HG03457 (cell line): ENCODE results near the gene GRIN2A.

Experiments
- ATAC-seq: cut with Tn5 transposase; IDR thresholded peaks from one replicate; pipeline ENCODE4 v1.9.1; 2021; ENCODE audit warnings: moderate number of reproducible peaks; ENCODE audit not compliant: unreplicated experiment

Gene GRIN2A

GRCh38 chr16:9798474-9798873 lies 383.8 kb downstream of the GRIN2A start:
- ATAC-seq = no peak

DNA sequence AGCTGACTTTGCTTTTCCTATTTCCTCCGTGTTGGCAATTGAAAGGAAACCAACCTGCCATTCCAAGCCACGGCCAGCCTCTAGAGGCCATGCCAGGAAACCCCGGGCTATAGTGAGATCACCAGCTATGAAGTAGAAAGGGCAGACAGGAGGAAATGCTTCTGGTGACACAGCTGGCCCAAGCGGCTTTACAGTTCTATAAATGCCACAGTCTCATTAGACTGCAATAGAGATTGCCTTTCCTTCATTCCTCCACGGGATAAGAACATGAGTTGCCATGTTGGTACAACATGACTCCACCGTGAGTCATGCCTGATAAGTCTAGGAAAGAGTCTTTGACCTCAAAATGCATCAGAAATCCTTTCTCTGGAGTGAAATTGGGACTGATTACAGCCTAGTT lies 384.9 kb downstream of the GRIN2A start:
- no peak for ATAC-seq

DNA sequence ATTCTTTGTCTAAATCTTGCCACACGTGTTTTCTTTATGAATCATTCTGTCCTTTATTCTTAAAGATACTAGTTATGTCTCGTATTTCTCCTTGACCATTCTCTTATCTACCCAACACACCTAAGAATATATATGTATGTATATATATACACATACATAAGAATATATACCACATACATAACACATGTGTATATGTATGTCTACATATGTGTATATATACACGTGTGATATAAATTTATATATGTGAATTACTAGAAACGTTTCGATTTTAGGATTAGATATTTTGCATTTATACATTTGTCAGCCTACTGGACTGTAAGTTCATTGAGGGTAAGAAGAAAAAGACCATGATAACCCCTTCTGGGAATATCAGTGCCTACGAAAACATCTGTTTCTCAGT lies 388.6 kb downstream of the GRIN2A start:
- no peak for ATAC-seq

GRCh38 chr16:9791556-9791955 lies 390.7 kb downstream of the GRIN2A start:
- ATAC-seq = no peak

- no peak for ATAC-seq
These were observed 392.0 kb downstream of the GRIN2A start for GRCh38 chr16:9790199-9790598.

DNA sequence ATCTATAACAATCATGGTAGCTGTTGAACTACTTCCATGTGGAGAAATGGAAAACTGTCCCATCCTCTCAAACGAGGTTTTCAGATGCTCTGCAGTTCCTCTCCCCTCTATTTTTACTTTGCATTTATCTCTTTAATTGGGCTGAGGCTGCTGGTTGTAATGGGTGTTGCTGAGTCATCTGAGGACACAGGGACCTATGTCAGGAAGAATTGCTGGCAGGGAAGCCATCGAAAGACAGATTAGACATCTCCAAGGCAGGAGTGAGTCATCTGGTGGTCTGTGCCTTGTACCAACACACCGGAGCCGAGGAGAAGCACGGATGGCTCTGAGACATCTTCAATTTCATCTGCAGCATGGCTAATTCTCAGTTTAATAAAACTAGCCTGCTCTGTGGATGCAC lies 394.5 kb downstream of the GRIN2A start:
- no peak for ATAC-seq

GRCh38 chr16:9780831-9781230 lies 401.4 kb downstream of the GRIN2A start:
- ATAC-seq = no peak

DNA sequence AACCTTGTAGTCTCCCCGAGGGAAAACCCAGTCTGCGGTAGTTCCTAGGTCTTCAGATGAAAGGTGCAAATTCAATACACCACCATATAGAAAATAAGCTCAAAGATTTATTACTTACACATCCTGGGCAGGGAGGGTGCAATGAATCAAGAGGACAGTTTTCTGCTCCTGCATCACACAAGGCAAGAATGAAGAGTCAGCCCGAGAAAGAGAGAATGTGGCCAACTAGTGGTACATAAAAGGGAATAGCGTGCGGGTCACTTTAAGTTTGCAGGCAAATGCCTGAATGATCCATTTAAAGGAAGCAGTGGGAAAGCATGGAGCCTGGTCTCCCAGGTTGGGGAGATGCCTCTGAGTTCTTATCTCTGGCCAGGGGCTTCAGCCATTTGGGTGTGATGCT lies 403.4 kb downstream of the GRIN2A start:
- ATAC-seq = no peak

DNA sequence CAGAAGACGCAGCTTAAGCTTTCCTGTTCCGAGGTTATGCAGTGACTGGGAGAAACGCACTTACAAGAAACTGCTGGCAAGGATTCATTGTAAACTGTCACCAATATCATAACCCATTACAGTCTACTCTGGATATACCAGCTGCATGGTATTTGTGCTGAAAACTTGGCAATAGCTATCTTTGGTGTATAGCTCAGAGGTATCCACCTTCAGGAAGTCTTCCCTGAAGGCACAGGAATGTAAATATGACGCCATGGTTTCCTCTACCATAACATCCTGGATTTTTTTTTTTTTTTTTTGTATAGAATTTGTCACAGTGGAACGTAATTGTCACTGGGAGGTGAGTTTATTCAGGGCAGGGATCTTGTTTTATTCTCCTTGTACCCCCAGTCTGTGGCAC lies 406.2 kb downstream of the GRIN2A start:
- no peak for ATAC-seq

DNA sequence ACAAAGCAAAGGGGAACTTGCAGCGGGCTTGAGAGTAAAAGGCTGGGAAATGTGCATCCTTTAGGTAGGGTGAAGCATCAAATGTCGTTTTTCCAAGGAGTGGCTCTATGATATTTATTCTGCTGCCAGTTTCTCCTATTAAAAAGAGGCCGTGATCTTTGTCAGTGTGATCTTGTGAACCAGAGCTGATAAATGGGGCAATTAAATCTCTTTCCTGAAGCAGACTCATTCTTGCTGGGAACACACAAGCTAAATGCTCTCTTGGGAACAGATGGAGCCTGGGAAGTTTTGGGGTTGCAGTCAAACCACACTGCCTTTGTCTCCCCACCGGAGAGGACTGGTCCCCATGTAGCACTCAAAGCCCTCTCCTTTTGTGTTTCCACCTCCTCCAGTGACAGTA lies 408.9 kb downstream of the GRIN2A start:
- ATAC-seq = no peak

- ATAC-seq = no peak
These were observed 409.6 kb downstream of the GRIN2A start for GRCh38 chr16:9772526-9773225.

- ATAC-seq = no peak
These were observed 415.3 kb downstream of the GRIN2A start for GRCh38 chr16:9766891-9767290.

- ATAC-seq = no peak
These were observed 418.7 kb downstream of the GRIN2A start for GRCh38 chr16:9763505-9763904.

GRCh38 chr16:9761870-9762269 lies 420.4 kb downstream of the GRIN2A start:
- ATAC-seq = no peak

DNA sequence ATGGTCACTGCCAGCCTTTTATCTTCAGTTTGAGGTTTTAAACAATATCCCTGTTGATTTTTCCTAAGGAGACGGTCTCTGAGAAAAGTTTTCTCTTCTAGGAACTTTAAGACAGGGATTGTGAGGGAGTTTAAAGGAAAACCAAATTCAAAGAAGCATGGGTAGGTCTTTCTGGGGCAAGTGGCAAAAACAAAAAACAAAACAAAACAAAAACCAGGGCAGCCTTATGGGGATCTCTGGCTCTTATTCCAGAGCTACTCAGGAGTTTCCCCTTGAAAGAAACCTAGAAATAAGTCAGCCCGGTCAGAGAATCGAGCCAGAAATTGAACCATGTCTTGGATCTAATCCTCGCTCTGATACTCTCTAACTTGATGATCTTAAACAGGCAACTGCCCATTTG lies 424.5 kb downstream of the GRIN2A start:
- no peak for ATAC-seq

DNA sequence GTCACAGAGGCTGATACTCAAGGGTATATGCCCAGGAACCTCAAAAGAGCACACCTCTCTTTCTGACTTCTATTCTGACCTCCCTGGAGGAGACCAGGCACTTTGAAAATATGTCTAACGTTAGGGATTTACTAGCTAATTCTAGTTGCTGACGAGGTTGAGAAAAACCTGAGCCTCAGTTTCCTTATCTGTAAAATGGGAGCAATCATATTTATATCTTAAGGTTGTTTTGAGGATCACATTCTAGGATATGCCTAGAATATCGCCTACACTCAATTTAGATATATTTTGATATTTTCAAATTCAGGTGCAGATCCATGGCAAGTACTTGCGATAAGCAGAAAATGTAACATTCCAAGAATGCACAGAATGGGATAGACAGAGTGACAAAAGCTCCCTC lies 425.8 kb downstream of the GRIN2A start:
- ATAC-seq = no peak

GRCh38 chr16:9755081-9755480 lies 427.1 kb downstream of the GRIN2A start:
- no peak for ATAC-seq

- ATAC-seq = no peak
These were observed 440.5 kb downstream of the GRIN2A start for GRCh38 chr16:9741776-9742175.

DNA sequence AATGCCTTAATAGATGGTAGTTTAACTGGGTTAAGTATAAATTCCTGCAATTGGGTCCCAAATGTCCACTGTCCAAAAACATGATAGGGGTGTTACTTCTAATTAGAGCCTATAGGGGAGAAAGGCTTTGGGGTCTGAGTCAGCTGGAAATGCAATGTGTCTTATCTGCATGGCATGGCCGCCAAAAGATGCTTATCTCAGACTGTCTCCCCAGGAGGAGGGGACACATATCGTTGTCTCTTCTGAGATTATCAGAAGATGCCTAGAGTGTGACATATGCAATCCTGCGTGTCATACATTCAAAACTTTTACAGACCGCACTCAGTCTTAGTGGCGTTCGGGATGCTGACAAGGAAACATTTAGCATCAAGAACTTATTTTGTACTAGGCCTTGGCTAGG lies 442.9 kb downstream of the GRIN2A start:
- no peak for ATAC-seq

DNA sequence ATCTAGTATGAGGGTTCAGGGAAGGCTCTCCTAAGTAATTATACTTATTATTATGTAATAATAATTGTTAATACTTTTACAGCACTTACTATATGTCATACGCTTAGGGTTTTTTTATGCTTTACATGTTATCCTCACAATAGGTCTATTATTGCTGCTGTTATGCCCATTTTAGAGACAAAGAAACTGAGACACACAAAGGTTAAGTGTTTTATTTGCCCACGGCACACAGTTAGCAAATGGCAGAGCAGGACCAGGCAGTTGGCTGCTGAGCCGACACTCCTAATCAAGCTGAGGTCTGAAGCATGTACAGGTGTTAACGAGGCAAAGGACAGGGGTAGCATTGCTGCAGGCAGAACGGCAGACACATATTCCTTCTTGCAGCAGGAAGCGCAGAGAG lies 443.5 kb downstream of the GRIN2A start:
- no peak for ATAC-seq

- no peak for ATAC-seq
These were observed 445.7 kb downstream of the GRIN2A start for GRCh38 chr16:9736547-9736946.

DNA sequence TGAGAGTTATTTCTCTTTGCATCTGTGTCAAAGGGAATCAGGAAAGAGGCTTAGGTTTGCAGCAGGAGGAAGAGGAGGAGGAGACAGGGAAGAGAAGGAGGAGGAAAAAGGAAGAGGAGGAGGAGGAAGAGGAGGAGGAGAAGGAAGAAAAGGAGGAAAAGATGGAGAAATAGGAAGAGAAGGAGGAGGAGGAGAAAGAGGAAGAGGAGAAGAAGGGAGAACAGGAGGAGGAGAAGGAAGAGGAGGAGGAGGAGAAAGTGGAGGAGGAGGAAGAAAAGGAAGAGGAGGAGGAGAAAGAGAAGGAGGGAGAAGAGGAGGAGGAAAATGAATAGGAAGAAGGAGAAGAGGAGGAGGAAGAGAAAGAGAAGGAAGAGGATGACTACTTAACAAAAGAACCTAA lies 459.1 kb downstream of the GRIN2A start:
- no peak for ATAC-seq

DNA sequence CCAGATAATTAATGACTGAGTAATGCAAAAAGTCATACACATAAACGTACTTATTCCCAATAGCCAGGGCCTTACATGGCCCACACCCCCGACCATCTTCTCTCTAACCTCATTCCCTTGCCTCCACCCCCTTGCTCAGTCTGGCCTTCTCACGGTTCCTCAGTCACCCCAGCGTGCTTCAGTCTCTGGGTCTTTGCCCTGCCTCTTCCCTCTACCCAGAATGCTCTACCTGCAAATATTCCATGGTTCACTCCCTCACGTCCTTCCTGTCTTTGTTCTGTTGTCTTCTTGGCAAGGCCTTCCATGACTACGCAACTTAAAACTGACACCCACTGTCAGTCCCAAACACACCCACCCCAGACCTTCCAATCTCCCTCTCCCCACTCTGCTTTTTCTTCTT lies 468.3 kb downstream of the GRIN2A start:
- ATAC-seq = no peak
